ENCODE measurements around the gene NKAIN4.

NKAIN4 gene

GRCh38 chr20:63265891-63266515, 11.7 kb upstream of the NKAIN4 start:
- no peaks in the 10 kb centered on the region for H3K79me2 ChIP-seq (ENCODE audit: low read length)
- DNase-seq: no peak
- H3K4me3 ChIP-seq (ENCODE audit: low read length): no peak overlapping the region
- no peak overlapping the region for H3K27ac ChIP-seq (ENCODE audit: low read length)
- no peaks in the 10 kb centered on the region for H4K20me1 ChIP-seq (ENCODE audit: insufficient read depth, low read length)
- no peaks in the 10 kb centered on the region for H3K4me1 ChIP-seq (ENCODE audit: low read length)
- TF ChIP-seq CTCF (IDR thresholded peaks at IDR 0.05; ENCODE audit: low read length) (no peak), EZH2 (optimal IDR thresholded peaks at IDR 0.05; ENCODE audit: low read depth, low read length) (no peak), EZH2phosphoT487 (IDR thresholded peaks at IDR 0.05; ENCODE audit: low read length) (no peak)
- H2AFZ ChIP-seq (ENCODE audit: low read length): no peak overlapping the region
- H3K36me3 ChIP-seq (replicated peaks; ENCODE audit: insufficient read depth, low read length): no peaks in the 10 kb centered on the region
- no peaks in the 10 kb centered on the region for H3F3A ChIP-seq (ENCODE audit: insufficient read depth, low read length)
- no peaks in the 10 kb centered on the region for H3K9me2 ChIP-seq (replicated peaks; ENCODE audit: insufficient read depth, low read length)
- no peaks in the 10 kb centered on the region for H3K9me3 ChIP-seq (replicated peaks; ENCODE audit: insufficient read depth, low read length)
- no peak overlapping the region for H3K4me2 ChIP-seq (ENCODE audit: low read depth, low read length)
- H3K9ac ChIP-seq (ENCODE audit: low read length): no peak overlapping the region
- H3K27me3 ChIP-seq (replicated peaks; ENCODE audit: insufficient read depth, low read length): peaks cover 83% of the 10 kb centered on the region

GRCh38 chr20:63264519-63264918, 10.3 kb upstream of the NKAIN4 start:
- Histone ChIP-seq H4K20me1 (ENCODE audit: insufficient read depth, low read length) (no peaks in the 10 kb centered on the region), H3K4me2 (ENCODE audit: low read depth, low read length) (no peak overlapping the region), H3K4me3 (ENCODE audit: low read length) (no peak overlapping the region)

GRCh38 chr20:63264000-63264399, 9.7 kb upstream of the NKAIN4 start:
- Histone ChIP-seq H4K20me1 (ENCODE audit: insufficient read depth, low read length) (no peaks in the 10 kb centered on the region), H3K9me3 (replicated peaks; ENCODE audit: insufficient read depth, low read length) (no peaks in the 10 kb centered on the region), H3K27me3 (replicated peaks; ENCODE audit: insufficient read depth, low read length) (peaks cover 97% of the 10 kb centered on the region), H3K79me2 (ENCODE audit: low read length) (no peaks in the 10 kb centered on the region), H3K27ac (ENCODE audit: low read length) (no peak overlapping the region), H3K9ac (ENCODE audit: low read length) (no peak overlapping the region), H3K4me1 (ENCODE audit: low read length) (no peaks in the 10 kb centered on the region), H3K4me3 (ENCODE audit: low read length) (no peak overlapping the region), H3K9me2 (replicated peaks; ENCODE audit: insufficient read depth, low read length) (no peaks in the 10 kb centered on the region), H3K4me2 (ENCODE audit: low read depth, low read length) (no peak overlapping the region), H2AFZ (ENCODE audit: low read length) (no peak overlapping the region), H3K36me3 (replicated peaks; ENCODE audit: insufficient read depth, low read length) (no peaks in the 10 kb centered on the region), H3F3A (ENCODE audit: insufficient read depth, low read length) (no peaks in the 10 kb centered on the region)
- no peak for DNase-seq
- TF ChIP-seq CTCF (IDR thresholded peaks at IDR 0.05; ENCODE audit: low read length) (no peak), EZH2 (optimal IDR thresholded peaks at IDR 0.05; ENCODE audit: low read depth, low read length) (no peak), EZH2phosphoT487 (IDR thresholded peaks at IDR 0.05; ENCODE audit: low read length) (no peak)

More at GRCh38 chr20:63264519-63264918, 10.3 kb upstream of the NKAIN4 start:
- H3K27me3 ChIP-seq (replicated peaks; ENCODE audit: insufficient read depth, low read length): peaks cover 97% of the 10 kb centered on the region
- H2AFZ ChIP-seq (ENCODE audit: low read length): no peak overlapping the region
- H3K9ac ChIP-seq (ENCODE audit: low read length): no peak overlapping the region
- TF ChIP-seq CTCF (IDR thresholded peaks at IDR 0.05; ENCODE audit: low read length) (no peak), EZH2phosphoT487 (IDR thresholded peaks at IDR 0.05; ENCODE audit: low read length) (no peak), EZH2 (optimal IDR thresholded peaks at IDR 0.05; ENCODE audit: low read depth, low read length) (no peak)
- H3K27ac ChIP-seq (ENCODE audit: low read length): no peak overlapping the region
- H3K79me2 ChIP-seq (ENCODE audit: low read length): no peaks in the 10 kb centered on the region
- no peak for DNase-seq
- no peaks in the 10 kb centered on the region for H3K36me3 ChIP-seq (replicated peaks; ENCODE audit: insufficient read depth, low read length)
- H3K9me3 ChIP-seq (replicated peaks; ENCODE audit: insufficient read depth, low read length): no peaks in the 10 kb centered on the region
- no peaks in the 10 kb centered on the region for H3F3A ChIP-seq (ENCODE audit: insufficient read depth, low read length)
- no peaks in the 10 kb centered on the region for H3K9me2 ChIP-seq (replicated peaks; ENCODE audit: insufficient read depth, low read length)
- H3K4me1 ChIP-seq (ENCODE audit: low read length): no peaks in the 10 kb centered on the region
